ENCODE data around the gene GPC5.

The GPC5 gene

DNA sequence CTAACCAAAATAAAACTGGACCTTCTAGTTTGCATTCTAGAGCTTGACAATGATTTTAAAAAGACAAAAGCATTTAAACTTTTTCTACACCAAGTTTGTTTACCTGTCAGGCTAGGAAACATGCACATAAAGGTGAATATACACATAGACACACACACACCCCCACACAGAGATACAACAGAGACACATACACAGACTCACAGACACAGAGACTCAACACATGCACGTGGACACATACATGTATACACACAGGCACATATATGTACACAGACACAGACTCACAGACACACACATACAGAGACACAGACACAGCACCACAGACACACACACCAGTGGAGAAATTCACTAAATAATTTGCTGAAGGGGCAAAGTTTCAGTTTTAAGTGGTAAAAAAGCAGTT lies 155.7 kb downstream of the GPC5 start:
- H3K4me3 ChIP-seq (ENCODE audit: low read depth, low read length) = no peak overlapping the region
- DNase-seq (ENCODE audit: low read depth, low spot score) = no peak
- in situ Hi-C loops (cut with HindIII; ENCODE audit: low sequenced_read_pairs) = no loop called here
- TF ChIP-seq, protein P1, sequence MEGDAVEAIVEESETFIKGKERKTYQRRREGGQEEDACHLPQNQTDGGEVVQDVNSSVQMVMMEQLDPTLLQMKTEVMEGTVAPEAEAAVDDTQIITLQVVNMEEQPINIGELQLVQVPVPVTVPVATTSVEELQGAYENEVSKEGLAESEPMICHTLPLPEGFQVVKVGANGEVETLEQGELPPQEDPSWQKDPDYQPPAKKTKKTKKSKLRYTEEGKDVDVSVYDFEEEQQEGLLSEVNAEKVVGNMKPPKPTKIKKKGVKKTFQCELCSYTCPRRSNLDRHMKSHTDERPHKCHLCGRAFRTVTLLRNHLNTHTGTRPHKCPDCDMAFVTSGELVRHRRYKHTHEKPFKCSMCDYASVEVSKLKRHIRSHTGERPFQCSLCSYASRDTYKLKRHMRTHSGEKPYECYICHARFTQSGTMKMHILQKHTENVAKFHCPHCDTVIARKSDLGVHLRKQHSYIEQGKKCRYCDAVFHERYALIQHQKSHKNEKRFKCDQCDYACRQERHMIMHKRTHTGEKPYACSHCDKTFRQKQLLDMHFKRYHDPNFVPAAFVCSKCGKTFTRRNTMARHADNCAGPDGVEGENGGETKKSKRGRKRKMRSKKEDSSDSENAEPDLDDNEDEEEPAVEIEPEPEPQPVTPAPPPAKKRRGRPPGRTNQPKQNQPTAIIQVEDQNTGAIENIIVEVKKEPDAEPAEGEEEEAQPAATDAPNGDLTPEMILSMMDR (IDR thresholded peaks at IDR 0.05; ENCODE audit: low read depth, low read length) = no peak

DNA sequence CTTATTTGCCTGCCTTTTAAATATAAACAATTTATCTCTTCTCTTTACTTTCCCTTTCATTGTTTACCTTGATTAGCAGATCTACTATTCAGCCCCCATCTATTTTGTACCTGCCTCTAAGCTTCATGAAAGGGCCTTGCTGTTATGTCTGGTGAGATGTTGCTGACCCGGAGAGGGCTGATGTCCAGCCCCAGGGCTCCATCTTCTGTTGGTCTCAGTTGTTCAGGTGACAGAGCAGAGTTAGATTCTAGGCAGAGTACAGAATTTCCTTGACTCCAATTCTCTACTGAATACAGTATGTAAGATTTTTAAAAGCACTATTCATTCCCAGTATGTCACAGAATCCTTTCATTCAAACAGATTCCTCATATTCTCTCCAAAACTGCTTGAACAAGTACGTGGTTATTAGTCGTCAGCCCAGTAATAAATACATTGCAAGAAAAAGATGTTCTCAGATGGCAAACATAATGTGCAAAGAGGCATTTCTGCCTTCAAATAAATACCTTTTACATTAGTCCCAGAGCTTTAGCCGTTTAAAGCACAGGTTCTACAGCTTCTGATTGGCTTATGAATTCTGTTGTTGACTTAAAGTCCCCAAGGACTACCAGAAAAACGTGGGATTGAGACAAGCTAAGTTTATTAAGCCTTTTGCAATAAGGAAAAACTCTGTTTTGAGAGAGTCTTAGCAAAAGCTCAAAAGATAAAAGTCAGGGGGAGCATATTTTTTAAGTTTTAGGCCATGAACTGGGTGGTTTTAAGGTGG lies 159.1 kb downstream of the GPC5 start:
- TF ChIP-seq, protein P1 (IDR thresholded peaks at IDR 0.05; ENCODE audit: low read depth, low read length) = no peak
- peak; percentile 28 for DNase-seq (ENCODE audit: low read depth, low spot score)
- H3K4me3 ChIP-seq (ENCODE audit: low read depth, low read length) = no peak overlapping the region
- in situ Hi-C loops (cut with HindIII; ENCODE audit: low sequenced_read_pairs) = no loop called here

- in situ Hi-C loops (cut with HindIII; ENCODE audit: low sequenced_read_pairs) = no loop called here
- TF ChIP-seq, protein P1 (IDR thresholded peaks at IDR 0.05; ENCODE audit: low read depth, low read length) = no peak
- no peak for DNase-seq (ENCODE audit: low read depth, low spot score)
- no peak overlapping the region for H3K4me3 ChIP-seq (ENCODE audit: low read depth, low read length)
These were observed 165.4 kb downstream of the GPC5 start for GRCh38 chr13:91563799-91564198.

DNA sequence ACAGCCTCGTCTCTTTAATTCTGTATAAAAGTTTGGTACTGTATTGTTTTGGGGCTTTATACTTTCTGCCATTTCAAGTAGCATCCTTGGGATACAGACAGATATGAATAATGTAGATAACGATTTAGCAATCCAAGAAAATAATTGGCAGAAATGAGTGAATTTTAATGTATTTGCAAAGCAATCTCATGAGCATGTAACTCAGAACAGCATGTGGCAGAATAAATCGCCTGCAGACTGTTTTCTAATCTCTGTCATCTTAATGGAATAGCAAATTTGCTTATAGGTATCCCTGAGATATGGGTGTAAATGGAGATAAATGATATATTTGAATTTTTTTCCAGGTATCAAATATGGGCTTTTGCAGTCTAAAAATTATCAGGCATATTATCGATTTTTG lies 166.0 kb downstream of the GPC5 start:
- TF ChIP-seq, protein P1 (IDR thresholded peaks at IDR 0.05; ENCODE audit: low read depth, low read length) = no peak
- no peak for DNase-seq (ENCODE audit: low read depth, low spot score)
- in situ Hi-C loops (cut with HindIII; ENCODE audit: low sequenced_read_pairs) = no loop called here
- no peak overlapping the region for H3K4me3 ChIP-seq (ENCODE audit: low read depth, low read length)

- TF ChIP-seq, protein P1 (IDR thresholded peaks at IDR 0.05; ENCODE audit: low read depth, low read length) = no peak
- H3K4me3 ChIP-seq (ENCODE audit: low read depth, low read length) = no peak overlapping the region
- no peak for DNase-seq (ENCODE audit: low read depth, low spot score)
- in situ Hi-C loops (cut with HindIII; ENCODE audit: low sequenced_read_pairs) = no loop called here
These were observed 166.9 kb downstream of the GPC5 start for GRCh38 chr13:91565296-91565695.

- DNase-seq (ENCODE audit: low read depth, low spot score) = peak; percentile 40
- H3K4me3 ChIP-seq (ENCODE audit: low read depth, low read length) = no peak overlapping the region
- in situ Hi-C loops (cut with HindIII; ENCODE audit: low sequenced_read_pairs) = no loop called here
- TF ChIP-seq, protein P1 (IDR thresholded peaks at IDR 0.05; ENCODE audit: low read depth, low read length) = no peak
These were observed 169.2 kb downstream of the GPC5 start for GRCh38 chr13:91567485-91568207.
